Endothelial cell of umbilical vein (primary cell): ENCODE results near the gene A4GNT. TPM values are rescaled to one million over a fixed set of nuclear protein-coding genes. Genes with fewer than 3 reads are reported as not detected.

Experiments
- Bru-seq: library from RNA; stranded (reverse); fragments of 400-500 nt; gene quantifications from one replicate; lab custom pipeline; 2021; lab: Mats Ljungman, UMichigan
- BruChase-seq, 2 experiments: library from RNA; stranded (reverse); fragments of 400-500 nt; gene quantifications; one replicate each; lab custom pipeline; 2021; lab: Mats Ljungman, UMichigan
- BruUV-seq: library from RNA; stranded (reverse); fragments of 400-500 nt; replicated peaks from 2 replicates; lab custom pipeline; 2021; lab: Mats Ljungman, UMichigan
- CTCF ChIA-PET: fragments of 300-600, 350-600 bp; sonication (Branson Sonifier 250); formaldehyde crosslinking; loops from one replicate; lab custom pipeline; 2021; ENCODE audit warnings: antibody characterized with exemption, inconsistent platforms; lab: Charles Lee
- POLR2A ChIA-PET: fragments of 300-600, 350-600 bp; sonication (Branson Sonifier 250); formaldehyde crosslinking; loops from one replicate; lab custom pipeline; 2021; ENCODE audit warnings: antibody characterized with exemption, inconsistent platforms; lab: Charles Lee
- DNase-seq: peaks from one replicate; pipeline ENCODE4 v3.0.0-alpha.2; 2011; ENCODE audit warnings: low read depth, low spot score
- FAIRE-seq: peaks from 2 replicates; lab custom pipeline; 2011; peaks lifted over from hg19 to GRCh38; lab: Jason Lieb, UNC
- H2AFZ ChIP-seq: 2 replicates; pipeline ENCODE4 v1.6.0; 2012; ENCODE audit warnings: low read depth, low read length, control low read depth, inconsistent platforms
- H3K27ac ChIP-seq: 2 replicates; pipeline ENCODE4 v1.5.1; 2011; ENCODE audit warnings: low read depth, mild to moderate bottlenecking, control low read depth, low read length, moderate library complexity; ENCODE audit not compliant: insufficient read depth
- H3K27me3 ChIP-seq, 2 experiments: 2 replicates each; pipeline versions ENCODE4 v1.6.0 to v1.6.1; 2011; ENCODE audit warnings: low read length in 2 of 2, mixed read lengths in 1 of 2; ENCODE audit not compliant: control insufficient read depth in 2 of 2, insufficient read depth in 2 of 2
- H3K36me3 ChIP-seq, 2 experiments: 2 replicates in 1 of 2; 3 replicates in 1 of 2; pipeline ENCODE4 v1.5.1; 2011; ENCODE audit warnings: low read length in 2 of 2, mild to moderate bottlenecking in 1 of 2, moderate library complexity in 1 of 2; ENCODE audit not compliant: control insufficient read depth in 2 of 2, insufficient read depth in 2 of 2; ENCODE audit errors: extremely low read depth in 1 of 2
- H3K4me1 ChIP-seq: 3 replicates; pipeline ENCODE4 v1.5.1; 2011; ENCODE audit warnings: mild to moderate bottlenecking, low read length; ENCODE audit not compliant: control insufficient read depth, insufficient read depth; ENCODE audit errors: extremely low read depth
- H3K4me2 ChIP-seq: 2 replicates; pipeline ENCODE4 v1.6.1; 2011; ENCODE audit warnings: low read length, control low read depth, mixed read lengths; ENCODE audit not compliant: insufficient read depth
- H3K4me3 ChIP-seq, 3 experiments: fragments of 200-600 bp in 1 of 3; sonication (generic), shearing (Covaris generic) in 1 of 3; replicated peaks in 1 of 3; 2 replicates each; pipeline ENCODE4 v1.5.1; 2011 to 2016; ENCODE audit warnings: control low read depth in 3 of 3, low read length in 3 of 3, mild to moderate bottlenecking in 2 of 3, inconsistent platforms in 1 of 3, low read depth in 1 of 3, moderate library complexity in 1 of 3; ENCODE audit not compliant: insufficient read depth in 1 of 3
- H3K79me2 ChIP-seq: 2 replicates; pipeline ENCODE4 v1.6.0; 2012; ENCODE audit warnings: low read length, inconsistent platforms; ENCODE audit not compliant: control insufficient read depth, insufficient read depth
- H3K9ac ChIP-seq: replicated peaks from 2 replicates; pipeline ENCODE3; 2011; ENCODE audit warnings: low read length, control low read depth; ENCODE audit not compliant: insufficient read depth; ENCODE audit errors: extremely low read depth
- H3K9me1 ChIP-seq: replicated peaks from 3 replicates; pipeline ENCODE4 v1.6.0; 2011; ENCODE audit warnings: mild to moderate bottlenecking, low read length; ENCODE audit not compliant: control insufficient read depth, insufficient read depth; ENCODE audit errors: extremely low read depth
- H3K9me3 ChIP-seq: replicated peaks from 2 replicates; pipeline ENCODE4 v1.5.1; 2012; ENCODE audit warnings: low read length, inconsistent platforms; ENCODE audit not compliant: control insufficient read depth, insufficient read depth
- H4K20me1 ChIP-seq: replicated peaks from 2 replicates; pipeline ENCODE3; 2011; ENCODE audit warnings: mild to moderate bottlenecking, low read length; ENCODE audit not compliant: control insufficient read depth, insufficient read depth; ENCODE audit errors: extremely low read depth
- EZH2 ChIP-seq: IDR thresholded peaks from 2 replicates; pipeline ENCODE4 v1.6.1; 2012; ENCODE audit warnings: borderline replicate concordance, low read depth, mild to moderate bottlenecking, moderate library complexity, low read length, inconsistent platforms; ENCODE audit not compliant: severe bottlenecking
- FOS ChIP-seq: IDR thresholded peaks from 2 replicates; pipeline ENCODE4 v1.6.1; 2011; ENCODE audit warnings: mild to moderate bottlenecking, low read length, moderate library complexity, borderline replicate concordance; ENCODE audit not compliant: insufficient read depth
- GATA2 ChIP-seq: IDR thresholded peaks from 2 replicates; pipeline ENCODE4 v1.7.0; 2011; ENCODE audit warnings: low read depth, mild to moderate bottlenecking, moderate library complexity, mixed read lengths, low read length; ENCODE audit not compliant: insufficient read length, insufficient read depth
- JUN ChIP-seq: IDR thresholded peaks from 2 replicates; pipeline ENCODE4 v1.6.1; 2011; ENCODE audit warnings: borderline replicate concordance, low read depth; ENCODE audit not compliant: insufficient read length, insufficient read depth
- MYC ChIP-seq: IDR thresholded peaks from one replicate; pipeline ENCODE4 v1.6.1; 2011; ENCODE audit warnings: mild to moderate bottlenecking, low read depth, low read length
- POLR2A ChIP-seq: IDR thresholded peaks from 2 replicates; pipeline ENCODE4 v1.6.1; 2012; ENCODE audit warnings: low read depth, mild to moderate bottlenecking, control low read depth, low read length
- POLR2AphosphoS5 ChIP-seq: IDR thresholded peaks from 2 replicates; pipeline ENCODE4 v1.6.1; 2012; ENCODE audit warnings: low read depth, mild to moderate bottlenecking, control low read depth, low read length, moderate library complexity; ENCODE audit not compliant: insufficient read depth
- dilution Hi-C: fragments of 300-500 bp; cut with MboI; formaldehyde crosslinking; loops from one replicate; pipeline ENCODE4 v1.15.0; 2019; ENCODE audit warnings: low sequenced_read_pairs; ENCODE audit not compliant: extremely low pct_ligation_motif_present
- intact Hi-C: fragments of 100-400 bp; cut with micrococcal nuclease; formaldehyde crosslinking; loops from one replicate; pipeline ENCODE4 v1.10.0; 2022
- long read RNA-seq: library from polyadenylated mRNA; stranded (forward); transcript quantifications from one replicate; pipeline ENCODE4 v2.0.0, GENCODE V29; 2021
- polyA minus RNA-seq, 3 experiments: library from RNA; depleted of rRNA, polyadenylated mRNA; stranded (reverse); fragments of >200 nt; gene quantifications; 1 replicate in 1 of 3; 2 replicates in 2 of 3; pipeline ENCODE4 v1.2.3, GENCODE V29; 2011
- polyA plus RNA-seq, 4 experiments: library from polyadenylated mRNA; depleted of rRNA in 3 of 4; stranded (reverse) in 3 of 4; unstranded in 1 of 4; fragments of >200 nt; gene quantifications; 2 replicates each; pipeline versions ENCODE4 v1.2.1 to v1.2.3, GENCODE V29; 2011 to 2012; ENCODE audit warnings: missing spikeins in 1 of 4
- total RNA-seq: library from RNA; stranded (reverse); gene quantifications from 2 replicates; pipeline ENCODE4 v1.2.3, GENCODE V29; 2021
- TF ChIP-seq, protein P1 (sequence below), 2 donors: IDR thresholded peaks; 1 replicate in 1 of 2; 2 replicates in 1 of 2; pipeline ENCODE4 v1.5.1; 2011; ENCODE audit warnings: low read length in 2 of 2, mild to moderate bottlenecking in 2 of 2, moderate library complexity in 2 of 2, control low read depth in 1 of 2, inconsistent platforms in 1 of 2, low read depth in 1 of 2; ENCODE audit not compliant: insufficient read depth in 1 of 2; ENCODE audit errors: extremely low read depth in 1 of 2
- TF ChIP-seq, protein P2 (sequence below): IDR thresholded peaks from 2 replicates; pipeline ENCODE4 v1.6.1; 2011; ENCODE audit not compliant: insufficient read depth, insufficient read length

The A4GNT gene
- total RNA-seq (not detected in 2 replicates), polyA plus RNA-seq (not detected in 2 replicates), polyA minus RNA-seq (not detected in 2 replicates), Bru-seq, nascent RNA (not detected), BruChase-seq, experiment 1, labeled RNA remaining after a 6-hour chase (not detected), BruChase-seq, experiment 2, labeled RNA remaining after a 2-hour chase (not detected)
- not detected in 2 replicates for polyA plus RNA-seq (2011; cell fraction: cytosol; rRNA removed)
- not detected in 2 replicates for polyA plus RNA-seq (2011; cell fraction: nucleus; rRNA removed)
- polyA plus RNA-seq (2012), result 0.09 TPM in 1 of 2 replicates, not detected in the other
- polyA minus RNA-seq (2011; cell fraction: cytosol; rRNA and poly(A)+ RNA removed), result not detected
- polyA minus RNA-seq (2011; cell fraction: nucleus; rRNA and poly(A)+ RNA removed), result not detected in 2 replicates
- long read RNA-seq, result 0 reads

GRCh38 chr3:138132239-138132638 is at the start of gene A4GNT:
A4GNT (minus strand) TSS chr3:138132390; CDS start chr3:138131256, 1,134 bp downstream.
- Histone ChIP-seq H3K36me3 (no peaks in the 10 kb centered on the region), H3K4me2 (no peak within 1 kb of the TSS), H3K9ac (no peak within 1 kb of the TSS), H3K9me3 (no peaks in the 10 kb centered on the region), H3K9me1 (no peaks in the 10 kb centered on the region), H4K20me1 (no peaks in the 10 kb centered on the region), H3K4me1 (no peaks in the 10 kb centered on the region), H3K27ac (no peak within 1 kb of the TSS), H3K79me2 (no peaks in the 10 kb centered on the region), H3K27me3 (peaks cover 12 to 14% of the 10 kb centered on the region in 2 experiments), H3K4me3 (no peak within 1 kb of the TSS), H2AFZ (no peak within 1 kb of the TSS)
- FAIRE-seq (no peak), DNase-seq (no peak)
- intact Hi-C loops (no loop called here), dilution Hi-C loops (no loop called here)
- no TSS peak for BruUV-seq
- ChIA-PET CTCF (interaction anchor here (1.2 to 3.4 kb wide), 2 partner anchors 14 to 30 kb away, joined by 3 to 15 read pairs; no protein-coding TSS in a partner anchor), POLR2A (no interaction called here)
- TF ChIP-seq FOS (no peak), MYC (no peak), EZH2 (no peak), JUN (no peak), GATA2 (no peak), POLR2A (no peak), POLR2AphosphoS5 (no peak)
- TF ChIP-seq, protein P1, sequence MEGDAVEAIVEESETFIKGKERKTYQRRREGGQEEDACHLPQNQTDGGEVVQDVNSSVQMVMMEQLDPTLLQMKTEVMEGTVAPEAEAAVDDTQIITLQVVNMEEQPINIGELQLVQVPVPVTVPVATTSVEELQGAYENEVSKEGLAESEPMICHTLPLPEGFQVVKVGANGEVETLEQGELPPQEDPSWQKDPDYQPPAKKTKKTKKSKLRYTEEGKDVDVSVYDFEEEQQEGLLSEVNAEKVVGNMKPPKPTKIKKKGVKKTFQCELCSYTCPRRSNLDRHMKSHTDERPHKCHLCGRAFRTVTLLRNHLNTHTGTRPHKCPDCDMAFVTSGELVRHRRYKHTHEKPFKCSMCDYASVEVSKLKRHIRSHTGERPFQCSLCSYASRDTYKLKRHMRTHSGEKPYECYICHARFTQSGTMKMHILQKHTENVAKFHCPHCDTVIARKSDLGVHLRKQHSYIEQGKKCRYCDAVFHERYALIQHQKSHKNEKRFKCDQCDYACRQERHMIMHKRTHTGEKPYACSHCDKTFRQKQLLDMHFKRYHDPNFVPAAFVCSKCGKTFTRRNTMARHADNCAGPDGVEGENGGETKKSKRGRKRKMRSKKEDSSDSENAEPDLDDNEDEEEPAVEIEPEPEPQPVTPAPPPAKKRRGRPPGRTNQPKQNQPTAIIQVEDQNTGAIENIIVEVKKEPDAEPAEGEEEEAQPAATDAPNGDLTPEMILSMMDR (IDR thresholded peaks at IDR 0.05; ENCODE audit: extremely low read depth in 1 of 2, insufficient read depth in 1 of 2, low read depth in 1 of 2, low read length in 2 of 2), result no peak
- TF ChIP-seq, protein P2, sequence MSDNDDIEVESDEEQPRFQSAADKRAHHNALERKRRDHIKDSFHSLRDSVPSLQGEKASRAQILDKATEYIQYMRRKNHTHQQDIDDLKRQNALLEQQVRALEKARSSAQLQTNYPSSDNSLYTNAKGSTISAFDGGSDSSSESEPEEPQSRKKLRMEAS, result no peak
